Measurements from ENCODE around the gene IGF1R. TPM values are rescaled to one million over a fixed set of nuclear protein-coding genes. Genes with fewer than 3 reads are reported as not detected.

The IGF1R gene
- total and polyA plus RNA-seq, 5 experiments from 2014 or later = 2.5 to 122 (median 6.3) TPM

DNA sequence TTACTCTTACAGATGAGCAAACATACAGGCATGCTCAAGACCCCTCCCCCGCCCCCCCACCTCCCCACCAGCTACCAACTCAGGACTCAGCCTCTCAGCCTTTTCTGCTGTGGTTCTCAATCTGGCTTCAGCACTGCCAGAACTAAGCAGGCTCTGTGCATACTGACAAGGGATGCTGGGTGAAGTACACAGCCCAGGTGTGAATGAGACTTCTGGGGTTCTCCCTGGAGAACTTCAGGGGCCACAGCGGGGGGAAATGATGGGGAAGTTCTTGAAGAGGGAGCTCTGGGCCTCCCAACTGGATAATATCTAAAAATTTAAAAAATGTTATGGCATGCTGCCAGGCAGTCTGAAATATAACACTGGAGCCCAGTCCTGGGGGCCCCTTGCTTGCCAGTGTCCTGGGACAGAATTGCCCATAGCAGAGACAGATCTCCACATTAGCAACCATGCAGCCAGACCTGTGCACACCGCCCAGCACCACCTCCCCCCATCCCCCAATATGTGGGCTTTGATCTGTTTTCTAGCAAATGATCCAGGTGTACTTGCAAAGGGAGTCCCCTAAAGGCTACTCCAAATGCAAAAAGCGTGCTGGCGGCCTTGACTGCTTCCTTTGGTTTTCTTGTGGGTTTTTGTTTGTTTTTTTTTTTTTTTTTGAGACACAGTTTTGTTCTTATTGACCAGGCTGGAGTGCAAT, 317.9 kb downstream of the IGF1R start:
- peaks cover 22 to 28% (median 23%) of the 10 kb centered on the region in 3 donors for H3K36me3 Mint-ChIP-seq
- peaks cover 0 to 4% (median 0%) of the 10 kb centered on the region in 5 donors for H3K27me3 Mint-ChIP-seq
- POLR2A ChIA-PET = no interaction called here
- H3K9me3 Mint-ChIP-seq = peaks cover 0 to 26% (median 6%) of the 10 kb centered on the region in 9 donors
- peak overlapping the region in 1 of 10 donors; percentile 56 for H3K27ac Mint-ChIP-seq
- DNase-seq (no peak), ATAC-seq (no peak)
- H3K4me1 Mint-ChIP-seq = no peaks in the 10 kb centered on the region
- peak overlapping the region in 2 of 10 donors; percentile 22 to 32 for H3K4me3 Mint-ChIP-seq

GRCh38 chr15:98967096-98967495, 318.8 kb downstream of the IGF1R start:
- no peak for DNase-seq
- H3K27me3 Mint-ChIP-seq = peaks cover 0 to 4% (median 0%) of the 10 kb centered on the region in 5 donors
- no peak for ATAC-seq
- no peaks in the 10 kb centered on the region for H3K4me1 Mint-ChIP-seq
- H3K4me3 Mint-ChIP-seq = no peak overlapping the region
- no peak overlapping the region for H3K27ac Mint-ChIP-seq
- POLR2A ChIA-PET = no interaction called here
- H3K9me3 Mint-ChIP-seq = peaks cover 0 to 17% (median 6%) of the 10 kb centered on the region in 9 donors
- peaks cover 15 to 19% (median 15%) of the 10 kb centered on the region in 3 donors for H3K36me3 Mint-ChIP-seq

- H3K36me3 Mint-ChIP-seq = peaks cover 6 to 11% (median 7%) of the 10 kb centered on the region in 3 donors
- no peak overlapping the region for H3K27ac Mint-ChIP-seq
- H3K4me1 Mint-ChIP-seq = no peaks in the 10 kb centered on the region
- no peak overlapping the region for H3K4me3 Mint-ChIP-seq
- peaks cover 0 to 12% (median 0%) of the 10 kb centered on the region in 9 donors for H3K9me3 Mint-ChIP-seq
- H3K27me3 Mint-ChIP-seq = peaks cover 0 to 4% (median 0%) of the 10 kb centered on the region in 5 donors
- POLR2A ChIA-PET = no interaction called here
- DNase-seq (no peak), ATAC-seq (no peak)
Measured at GRCh38 chr15:98967916-98968315, 319.6 kb downstream of the IGF1R start.

DNA sequence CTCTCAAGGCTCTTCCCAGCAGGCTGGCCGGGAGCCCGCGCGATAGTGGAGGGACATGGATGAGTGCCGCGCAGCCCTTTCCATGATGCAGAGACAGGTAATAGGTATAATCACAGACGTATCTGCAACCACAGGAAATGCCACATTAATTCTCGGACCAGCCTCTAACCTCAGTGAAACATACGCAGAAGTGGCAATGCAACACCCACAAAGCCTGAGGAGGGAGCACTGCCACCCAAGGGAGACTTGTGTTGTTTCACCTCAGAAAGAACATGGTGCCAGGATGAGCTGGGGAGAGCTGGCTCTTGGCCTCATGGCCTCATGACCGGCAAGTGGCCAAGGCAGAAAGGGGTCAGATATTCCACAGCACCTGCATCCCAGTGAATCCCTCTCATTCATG, 320.2 kb downstream of the IGF1R start:
- Mint-ChIP-seq H3K27ac (no peak overlapping the region), H3K4me3 (no peak overlapping the region), H3K36me3 (peaks cover 0 to 5% (median 0%) of the 10 kb centered on the region in 3 donors), H3K27me3 (peaks cover 0 to 4% (median 0%) of the 10 kb centered on the region in 5 donors), H3K4me1 (no peaks in the 10 kb centered on the region), H3K9me3 (peaks cover 0 to 10% (median 4%) of the 10 kb centered on the region in 9 donors)
- POLR2A ChIA-PET = no interaction called here
- ATAC-seq (no peak), DNase-seq (no peak)

- H3K27me3 Mint-ChIP-seq = peaks cover 0 to 4% (median 0%) of the 10 kb centered on the region in 5 donors
- no peak overlapping the region for H3K27ac Mint-ChIP-seq
- POLR2A ChIA-PET = no interaction called here
- H3K4me1 Mint-ChIP-seq = no peaks in the 10 kb centered on the region
- peaks cover 0 to 5% (median 0%) of the 10 kb centered on the region in 3 donors for H3K36me3 Mint-ChIP-seq
- peaks cover 0 to 10% (median 4%) of the 10 kb centered on the region in 9 donors for H3K9me3 Mint-ChIP-seq
- H3K4me3 Mint-ChIP-seq = no peak overlapping the region
- no peak for ATAC-seq
- DNase-seq = no peak
Measured at GRCh38 chr15:98969126-98969735, 320.9 kb downstream of the IGF1R start.

DNA sequence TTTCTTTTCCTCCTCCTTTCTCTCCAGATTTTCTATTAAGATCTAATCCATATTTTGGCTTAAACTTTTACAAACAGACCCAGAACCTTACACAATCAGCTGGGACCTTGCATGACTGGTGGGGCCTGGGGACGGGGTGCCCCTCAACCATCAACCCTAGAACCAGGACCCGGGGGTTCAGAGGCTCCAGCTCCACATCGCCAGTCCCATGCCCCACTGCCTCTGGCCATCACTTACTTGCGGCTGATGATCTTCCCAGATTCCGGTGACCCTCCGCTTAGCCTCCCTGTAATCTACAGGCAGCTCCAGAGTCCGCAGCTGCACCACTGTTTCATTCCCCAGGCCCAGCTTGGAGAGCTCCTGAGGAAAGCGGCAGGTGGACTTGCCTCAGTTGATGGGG, 322.5 kb downstream of the IGF1R start:
- Mint-ChIP-seq H3K27ac (no peak overlapping the region), H3K9me3 (peaks cover 0 to 10% (median 4%) of the 10 kb centered on the region in 9 donors), H3K4me1 (no peaks in the 10 kb centered on the region), H3K36me3 (peaks cover 0 to 5% (median 0%) of the 10 kb centered on the region in 3 donors), H3K4me3 (no peak overlapping the region), H3K27me3 (peaks cover 0 to 4% (median 0%) of the 10 kb centered on the region in 5 donors)
- ATAC-seq = no peak
- POLR2A ChIA-PET = no interaction called here
- no peak for DNase-seq

- Mint-ChIP-seq H3K4me3 (no peak overlapping the region), H3K27me3 (no peaks in the 10 kb centered on the region), H3K4me1 (no peaks in the 10 kb centered on the region), H3K27ac (no peak overlapping the region), H3K36me3 (no peaks in the 10 kb centered on the region), H3K9me3 (peaks cover 0 to 5% (median 0%) of the 10 kb centered on the region in 9 donors)
- POLR2A ChIA-PET = no interaction called here
- no peak for ATAC-seq
- no peak for DNase-seq
Measured at GRCh38 chr15:98976500-98976899, 328.2 kb downstream of the IGF1R start.

GRCh38 chr15:98977441-98977840, 329.1 kb downstream of the IGF1R start:
- Mint-ChIP-seq H3K27ac (no peak overlapping the region), H3K4me3 (no peak overlapping the region), H3K27me3 (no peaks in the 10 kb centered on the region), H3K36me3 (no peaks in the 10 kb centered on the region), H3K9me3 (peaks cover 0 to 5% (median 0%) of the 10 kb centered on the region in 9 donors), H3K4me1 (no peaks in the 10 kb centered on the region)
- ATAC-seq (no peak), DNase-seq (no peak)
- POLR2A ChIA-PET = no interaction called here

- Mint-ChIP-seq H3K27me3 (no peaks in the 10 kb centered on the region), H3K36me3 (no peaks in the 10 kb centered on the region), H3K27ac (no peak overlapping the region), H3K4me1 (no peaks in the 10 kb centered on the region), H3K9me3 (peaks cover 0 to 5% (median 0%) of the 10 kb centered on the region in 9 donors), H3K4me3 (no peak overlapping the region)
- POLR2A ChIA-PET = no interaction called here
- DNase-seq (no peak), ATAC-seq (no peak)
Measured at GRCh38 chr15:98978153-98978552, 329.8 kb downstream of the IGF1R start.

DNA sequence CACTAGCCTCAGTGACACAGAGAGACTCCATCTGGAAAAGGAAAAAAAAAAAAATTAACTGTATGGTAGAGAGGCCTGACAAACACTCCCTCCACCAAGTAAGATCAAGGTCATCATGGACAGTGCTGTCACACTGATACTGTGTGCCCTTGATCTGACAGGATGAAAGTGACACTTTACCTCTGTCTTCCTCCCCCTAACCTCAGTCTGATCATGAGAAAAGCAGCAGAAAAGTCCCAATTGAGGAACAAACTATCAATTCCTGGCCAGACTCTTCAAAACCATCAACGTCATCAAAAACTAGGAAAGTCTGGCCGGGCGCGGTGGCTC, 332.5 kb downstream of the IGF1R start:
- Mint-ChIP-seq H3K9me3 (peaks cover 1 to 15% (median 5%) of the 10 kb centered on the region in 9 donors), H3K27ac (no peak overlapping the region), H3K27me3 (peaks cover 0 to 15% (median 4%) of the 10 kb centered on the region in 5 donors), H3K4me3 (no peak overlapping the region), H3K36me3 (peaks cover 0 to 11% (median 1%) of the 10 kb centered on the region in 3 donors), H3K4me1 (no peaks in the 10 kb centered on the region)
- DNase-seq = no peak
- POLR2A ChIA-PET = no interaction called here
- ATAC-seq = no peak

DNA sequence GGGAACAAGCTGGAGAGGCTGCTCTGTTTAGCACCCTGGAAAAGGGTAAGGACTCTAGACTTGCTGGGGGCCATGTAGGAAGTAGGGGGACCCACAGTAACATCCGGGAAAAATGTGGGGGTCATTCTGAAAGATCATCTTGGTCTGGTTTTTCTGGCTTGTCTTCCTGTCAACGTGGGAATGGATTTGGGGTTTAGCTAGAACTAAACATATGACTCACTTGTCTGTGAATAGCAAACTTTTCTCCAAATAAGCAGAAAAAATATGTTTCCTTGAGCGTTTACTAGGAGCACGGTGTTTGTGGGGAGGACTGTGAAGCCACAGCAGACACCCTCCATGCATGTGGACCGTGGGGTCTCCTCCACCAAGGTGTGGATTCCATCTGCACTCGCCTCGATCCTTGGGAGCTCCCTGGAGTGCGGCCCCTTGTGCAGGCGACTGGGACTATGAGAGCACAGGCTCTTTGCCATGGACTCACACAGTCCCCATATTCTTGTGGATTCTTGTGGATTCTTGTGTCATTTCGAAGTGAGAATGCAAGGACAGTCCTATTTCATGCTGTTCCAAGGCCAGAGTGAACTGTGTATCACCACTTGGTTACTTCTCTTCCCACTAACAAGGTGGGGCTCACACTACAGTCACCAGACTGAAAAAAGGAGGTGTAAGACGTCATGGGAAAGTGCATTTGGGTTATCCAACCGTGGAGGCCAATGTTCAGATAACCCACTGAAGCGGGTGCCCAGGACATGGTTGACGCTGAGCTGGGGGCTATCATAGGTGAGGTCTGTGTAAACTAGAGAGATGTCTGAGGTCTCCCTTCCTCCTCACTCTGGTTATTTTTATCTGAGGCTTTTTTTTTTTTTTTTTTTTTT, 333.7 kb downstream of the IGF1R start:
- Mint-ChIP-seq H3K9me3 (peaks cover 7 to 25% (median 15%) of the 10 kb centered on the region in 9 donors), H3K4me1 (no peaks in the 10 kb centered on the region), H3K27me3 (peaks cover 3 to 26% (median 10%) of the 10 kb centered on the region in 5 donors), H3K27ac (peak overlapping the region in 1 of 10 donors; percentile 33), H3K4me3 (no peak overlapping the region), H3K36me3 (peaks cover 3 to 18% (median 8%) of the 10 kb centered on the region in 3 donors)
- POLR2A ChIA-PET = no interaction called here
- DNase-seq = no peak
- ATAC-seq = no peak

- Mint-ChIP-seq H3K9me3 (peaks cover 7 to 31% (median 20%) of the 10 kb centered on the region in 9 donors), H3K4me3 (no peak overlapping the region), H3K4me1 (no peaks in the 10 kb centered on the region), H3K27ac (no peak overlapping the region), H3K36me3 (peaks cover 3 to 18% (median 8%) of the 10 kb centered on the region in 3 donors), H3K27me3 (peaks cover 3 to 26% (median 11%) of the 10 kb centered on the region in 5 donors)
- no peak for DNase-seq
- no peak for ATAC-seq
- POLR2A ChIA-PET = no interaction called here
Measured at GRCh38 chr15:98983334-98983733, 335.0 kb downstream of the IGF1R start.

- Mint-ChIP-seq H3K9me3 (peaks cover 7 to 31% (median 22%) of the 10 kb centered on the region in 9 donors), H3K36me3 (peaks cover 3 to 18% (median 8%) of the 10 kb centered on the region in 3 donors), H3K27me3 (peaks cover 8 to 27% (median 18%) of the 10 kb centered on the region in 5 donors), H3K4me3 (no peak overlapping the region), H3K4me1 (no peaks in the 10 kb centered on the region), H3K27ac (no peak overlapping the region)
- DNase-seq = no peak
- POLR2A ChIA-PET = no interaction called here
- no peak for ATAC-seq
Measured at GRCh38 chr15:98986281-98986680, 337.9 kb downstream of the IGF1R start.
